Measurements from ENCODE around the gene KRT36.
A peak's percentile ranks its signal among the peaks of the same experiment; 100 is the strongest.

GRCh38 chr17:41496803-41497484 is 7.2 kb upstream of the KRT36 start:
- TF ChIP-seq CTCF (IDR thresholded peaks at IDR 0.05) (peak in 3 of 4 experiments; percentile 33 to 64 (median 54)), POLR2A (IDR thresholded peaks at IDR 0.05) (no peak)
